Inflammatory macrophage (primary cell): ENCODE results near the gene CCT5.
"Not testable (repeated sequence)": the region's sequence is repeated elsewhere in the genome, so short reads cannot be mapped to it uniquely, and the experiment has no call there.

Experiments used
- DNase-seq, 2 donors: peaks; one replicate each; pipeline ENCODE4 v3.0.0-alpha.2; 2020 to 2022

Gene CCT5

DNA sequence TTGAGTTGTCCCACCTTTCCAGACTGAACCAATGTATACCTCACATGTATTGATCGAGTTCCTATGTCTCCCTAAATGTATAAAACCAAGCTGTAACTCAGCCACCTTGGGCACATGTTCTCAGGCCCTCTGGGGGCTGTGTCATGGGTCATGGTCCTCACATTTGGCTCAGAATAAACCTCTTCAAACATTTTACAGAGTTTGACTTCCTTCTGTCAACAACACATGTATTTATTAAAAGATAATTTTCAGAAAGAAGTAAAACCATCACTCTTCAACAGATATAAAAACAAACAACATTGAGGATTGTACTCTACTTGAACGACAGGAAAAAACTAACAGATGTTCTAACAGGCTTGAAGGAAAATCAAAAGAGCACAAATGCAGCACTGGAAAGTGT lies 53.1 kb downstream of the CCT5 start:
- DNase-seq = no peak

DNA sequence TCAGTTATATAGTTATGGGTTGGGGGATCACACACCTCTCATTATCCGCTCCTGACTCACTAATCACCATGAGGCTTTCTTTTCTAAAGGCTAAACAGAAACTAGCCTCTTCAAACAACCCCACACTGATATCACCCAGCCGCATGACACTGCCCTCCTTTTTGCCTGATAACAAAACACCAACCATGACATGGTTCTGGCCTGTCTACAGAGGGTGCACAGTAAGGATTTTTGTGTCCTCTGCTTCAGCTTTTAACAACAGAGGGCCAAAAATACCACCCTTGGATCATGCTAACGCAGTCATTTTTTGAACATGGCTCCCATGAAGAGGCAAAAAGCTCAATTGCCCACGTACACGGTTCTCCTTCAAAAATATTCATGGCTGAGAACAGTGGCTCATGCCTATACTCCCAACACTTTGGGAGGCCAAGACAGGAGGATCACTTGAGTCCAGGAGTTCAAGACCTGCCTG lies 53.7 kb downstream of the CCT5 start:
- DNase-seq = no peak

DNA sequence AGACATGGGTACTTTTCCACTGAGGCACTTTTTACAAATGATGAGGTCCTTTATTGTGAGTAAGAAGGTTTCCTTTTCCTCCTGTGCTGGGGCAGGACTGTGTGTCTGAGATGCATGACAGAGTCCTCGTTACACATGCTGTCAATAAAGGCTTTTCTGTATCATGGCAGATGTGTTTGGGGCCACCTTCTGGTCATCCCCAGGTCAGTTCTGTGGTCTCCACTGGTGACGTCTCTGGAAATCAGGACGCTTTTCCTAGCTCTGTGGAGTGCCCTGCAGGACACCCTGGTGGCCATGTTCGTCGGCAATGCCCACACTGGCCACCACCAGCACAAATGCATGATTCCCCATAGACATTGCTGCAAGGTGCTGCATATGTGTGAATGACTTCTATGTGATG lies 54.9 kb downstream of the CCT5 start:
- DNase-seq = no peak

DNA sequence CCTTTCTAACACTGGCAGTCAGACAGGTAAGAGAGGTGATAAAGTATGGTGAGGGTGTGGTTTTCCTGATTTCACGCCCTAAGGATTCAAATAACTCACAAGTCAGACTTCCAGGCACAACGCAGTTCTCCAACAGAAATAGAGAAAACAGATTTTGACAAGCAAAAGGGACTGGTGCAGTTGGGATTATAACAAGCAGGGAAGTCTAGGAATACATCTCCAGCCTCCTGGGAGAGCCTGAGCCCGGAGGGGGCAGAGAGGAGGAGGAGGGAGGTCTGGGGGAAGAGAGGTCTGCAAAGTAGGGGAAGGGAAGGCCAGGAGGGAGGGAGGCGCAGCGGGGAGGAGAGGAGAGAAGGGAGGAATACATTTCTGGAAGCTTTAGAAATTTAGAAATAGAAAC lies 56.0 kb downstream of the CCT5 start:
- DNase-seq = no peak

DNA sequence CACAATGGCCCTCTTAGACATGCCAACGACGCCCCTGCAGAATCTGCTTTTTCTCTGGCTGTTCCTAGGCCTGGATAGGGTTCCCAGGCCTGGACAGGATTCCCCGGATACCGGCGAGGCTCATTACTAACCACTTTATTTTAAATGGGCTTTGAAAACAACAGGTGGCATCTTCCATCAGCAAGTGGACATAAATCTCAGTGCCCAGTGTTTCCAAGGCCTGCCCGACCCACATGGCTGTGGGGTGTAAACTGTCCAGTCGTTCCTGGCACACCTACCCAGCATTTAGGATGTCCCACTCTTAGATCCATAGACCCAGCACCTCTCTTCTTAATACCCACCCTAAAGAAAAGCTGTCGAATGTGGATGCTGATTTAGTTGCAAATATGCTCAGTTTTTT lies 56.7 kb downstream of the CCT5 start:
- no peak for DNase-seq

DNA sequence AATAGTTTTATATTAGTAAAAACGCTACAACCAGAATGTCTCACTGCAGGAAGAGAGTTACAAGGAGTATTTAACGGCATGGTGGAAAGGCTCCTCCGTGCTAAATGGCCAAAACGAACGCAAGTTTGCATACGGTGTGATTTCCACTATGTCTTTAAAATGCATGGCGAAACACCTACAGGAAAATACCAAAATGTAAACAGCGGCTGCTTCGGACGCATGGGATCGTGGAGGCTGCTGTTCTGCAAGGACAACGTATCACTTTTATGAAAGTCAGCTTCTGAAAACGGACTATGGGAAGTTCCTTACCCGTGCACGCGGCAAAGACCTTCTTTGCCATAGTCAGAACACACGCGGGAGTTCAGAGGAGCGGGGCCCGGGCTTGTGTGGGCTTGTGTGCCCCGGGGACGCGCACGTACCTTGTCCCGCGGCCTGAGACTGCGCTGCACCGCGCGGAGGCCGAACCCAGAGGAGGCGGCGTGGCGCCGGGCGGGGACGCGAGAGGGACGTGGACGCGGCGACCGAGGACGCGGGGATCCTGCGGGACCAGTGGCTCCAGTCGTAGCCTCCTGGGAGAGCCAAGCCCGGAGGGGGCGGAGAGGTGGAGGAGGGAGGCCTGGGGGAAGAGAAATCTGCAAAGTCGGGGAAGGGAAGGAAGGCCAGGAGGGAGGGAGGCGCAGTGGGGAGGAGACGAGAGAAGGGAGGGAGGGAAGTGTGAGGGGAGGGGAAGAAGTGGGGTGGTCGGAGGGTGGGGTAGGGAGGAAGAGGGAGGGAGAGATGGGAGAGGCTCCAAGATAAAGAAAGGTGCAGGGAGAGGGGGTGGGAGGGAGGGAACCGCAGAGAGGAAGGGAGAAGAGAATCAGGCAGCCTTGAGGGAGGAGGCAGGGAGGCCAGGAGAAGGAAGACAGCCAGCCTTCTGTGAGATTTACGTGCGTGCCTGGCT lies 57.4 kb downstream of the CCT5 start, which contains the start of gene CMBL:
CMBL (minus strand) TSS at position 697 of the 943 bp plus-strand sequence. CDS start 17,140 bp downstream, outside the sequence.
- peak; percentile 17 to 51 for DNase-seq

DNA sequence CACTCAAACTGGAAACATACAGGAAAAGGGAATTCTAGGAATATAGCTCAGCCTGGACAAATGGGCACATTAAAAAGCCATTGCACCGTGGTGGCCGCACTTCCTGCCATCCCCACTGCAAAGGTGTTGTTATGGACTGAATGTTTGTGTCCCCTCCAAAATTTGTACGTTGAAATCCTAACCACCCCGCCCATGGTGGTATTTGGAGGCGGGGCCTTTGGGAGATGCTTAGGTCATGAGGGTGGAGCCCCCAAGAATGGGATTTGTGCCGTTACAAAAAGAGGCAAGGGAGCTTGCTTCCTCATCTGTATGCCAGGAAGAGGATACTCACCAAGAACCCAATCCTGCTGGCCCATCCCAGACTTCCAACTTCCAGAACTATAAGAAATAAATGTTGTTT lies 58.8 kb downstream of the CCT5 start:
- DNase-seq = no peak

DNA sequence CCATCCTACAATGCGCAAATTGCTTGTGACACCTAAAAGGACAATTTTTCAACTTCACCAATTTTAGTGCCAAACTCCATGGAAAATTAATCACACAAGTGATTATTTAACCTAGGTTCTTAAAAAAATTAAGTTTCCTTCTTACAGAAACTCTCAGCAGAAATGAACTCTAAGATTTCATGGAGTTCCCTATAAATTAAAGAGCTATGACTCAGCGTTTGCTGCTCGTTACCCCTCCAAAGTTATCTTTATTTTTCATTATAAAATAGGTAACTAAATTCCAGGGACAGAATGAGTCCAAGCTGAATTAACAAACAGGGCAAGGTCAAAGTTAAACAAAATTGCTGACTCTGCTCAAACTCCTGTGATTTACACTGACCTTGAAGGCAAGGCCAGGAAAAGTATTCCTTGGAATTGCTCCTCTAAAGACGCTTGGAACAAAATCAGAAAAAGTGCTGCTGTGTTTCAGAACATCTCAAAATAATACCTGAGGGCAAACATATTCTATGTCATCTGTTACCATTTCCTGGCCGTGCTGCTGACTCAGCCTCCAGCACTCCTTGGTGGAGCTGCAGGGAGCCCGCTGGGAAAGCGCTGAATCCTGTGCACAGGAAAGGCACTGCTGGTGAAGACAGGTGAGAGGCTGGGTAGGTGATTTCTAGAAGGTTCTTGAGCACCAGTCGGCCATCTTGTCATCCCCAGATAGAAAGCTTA lies 60.1 kb downstream of the CCT5 start:
- no peak for DNase-seq

DNA sequence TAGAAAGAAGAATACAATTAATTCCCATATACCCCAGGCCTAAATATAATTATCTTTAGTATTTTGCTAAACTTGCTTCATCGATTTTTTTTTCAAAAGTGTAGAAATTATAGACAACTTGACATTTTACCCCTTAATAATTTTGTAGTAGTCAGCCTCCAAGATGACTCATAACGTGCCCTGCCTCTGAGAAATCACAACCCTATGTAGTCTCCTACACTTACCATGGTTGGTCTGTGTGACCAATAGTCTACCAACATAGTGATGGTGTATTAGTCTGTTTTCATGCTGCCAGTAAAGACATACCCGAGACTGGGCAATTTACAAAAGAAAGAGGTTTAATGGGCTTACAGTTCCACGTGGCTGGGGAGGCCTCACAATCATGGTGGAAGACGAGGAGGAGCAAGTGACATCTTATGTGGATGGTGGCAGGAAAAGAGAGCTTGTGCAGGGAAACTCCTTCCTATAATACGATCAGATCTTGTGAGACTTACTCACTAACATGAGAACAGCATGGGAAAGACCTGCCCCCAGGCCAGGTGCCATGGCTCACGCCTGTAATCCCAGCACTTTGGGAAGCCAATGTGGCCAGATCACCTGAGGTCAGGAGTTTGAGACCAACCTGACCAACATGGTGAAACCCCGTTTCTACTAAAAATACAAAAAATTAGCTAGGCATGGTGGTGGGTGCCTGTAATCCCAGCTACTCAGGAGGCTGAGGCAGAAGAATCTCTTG lies 60.9 kb downstream of the CCT5 start:
- DNase-seq = not testable (repeated sequence)

DNA sequence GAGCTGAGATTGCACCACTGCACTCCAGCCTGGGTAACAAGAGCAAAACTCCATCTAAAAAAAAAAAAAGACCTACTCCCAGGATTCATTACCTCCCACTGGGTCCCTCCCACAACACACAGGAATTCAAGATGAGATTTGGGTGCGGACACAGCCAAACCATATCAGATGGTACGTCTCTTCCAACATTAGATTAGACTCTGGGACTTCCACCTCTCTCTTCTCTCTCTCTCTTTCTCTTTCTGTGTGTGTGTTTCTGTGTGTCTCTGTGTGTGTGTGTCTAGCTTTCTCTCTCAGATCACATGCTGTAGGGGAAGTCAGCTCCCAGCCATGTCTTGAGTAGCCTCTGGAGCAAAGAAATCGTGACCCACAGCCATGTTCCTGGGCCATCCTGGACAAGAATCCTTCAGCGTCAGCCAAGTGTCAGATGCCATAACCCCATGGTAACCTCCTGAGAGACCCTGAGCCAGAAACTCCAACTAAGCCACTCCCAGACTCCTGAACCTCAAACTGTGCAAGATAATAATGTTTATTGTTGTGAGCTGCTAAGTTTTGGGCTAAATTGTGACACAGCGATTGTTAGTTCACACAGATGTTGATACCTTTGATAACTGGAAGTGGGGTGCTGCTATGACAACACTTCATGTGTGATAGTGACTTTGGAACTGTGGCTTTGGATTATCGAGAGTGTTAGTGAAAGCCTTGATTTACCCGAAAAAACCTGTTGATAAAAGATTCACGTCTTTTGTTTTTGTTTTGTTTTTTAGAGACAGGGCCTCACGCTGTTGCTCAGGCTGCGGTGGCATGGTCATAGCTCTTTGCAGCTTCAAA lies 61.7 kb downstream of the CCT5 start:
- DNase-seq = peak; percentile 44 to 48

DNA sequence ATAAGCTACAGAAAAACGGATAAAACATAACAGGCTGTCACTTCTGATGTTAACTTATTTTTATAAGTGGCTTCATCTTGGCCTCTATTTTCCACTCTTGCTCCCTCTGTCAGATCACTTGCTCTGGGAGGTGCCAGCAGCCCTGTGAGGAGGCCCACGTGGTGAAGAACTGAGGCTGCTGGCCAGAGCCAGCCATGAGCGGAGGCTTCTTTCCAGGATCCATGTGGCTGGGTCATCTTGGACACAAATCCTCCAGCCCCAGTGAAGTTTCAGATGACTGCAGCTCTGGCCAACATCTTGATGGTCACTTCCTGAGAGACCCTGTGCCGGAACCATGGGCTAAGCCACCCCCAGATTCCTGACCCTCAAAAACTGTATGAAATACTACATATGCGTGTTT lies 65.1 kb downstream of the CCT5 start:
- DNase-seq = no peak
